H1 (cell line): Measurements from ENCODE around the gene MRGPRE. TPM values are rescaled to one million over a fixed set of nuclear protein-coding genes. Genes with fewer than 3 reads are reported as not detected.

Source experiments
- ATF3 ChIP-seq: IDR thresholded peaks from 2 replicates; pipeline ENCODE4 v1.6.1; 2011; ENCODE audit warnings: low read depth, mild to moderate bottlenecking, low read length; ENCODE audit not compliant: insufficient read depth
- CBX8 ChIP-seq: fragments of 300-800, 300-1000 bp; sonication (generic); IDR thresholded peaks from 2 replicates; pipeline ENCODE4 v1.7.1; 2016; ENCODE audit warnings: low read depth, low read length, borderline replicate concordance
- CHD1 ChIP-seq: IDR thresholded peaks from 2 replicates; pipeline ENCODE4 v1.6.1; 2012; ENCODE audit warnings: low read depth, low read length, improper control_type of control experiment
- CHD7 ChIP-seq: fragments of 300-600 bp; sonication (generic); IDR thresholded peaks from 2 replicates; pipeline ENCODE4 v1.7.1; 2012; ENCODE audit warnings: low read length, moderate library complexity, mild to moderate bottlenecking, inconsistent platforms; ENCODE audit not compliant: insufficient replicate concordance
- SIN3A ChIP-seq, 2 experiments: IDR thresholded peaks in 1 of 2; conservative IDR thresholded peaks in 1 of 2; 2 replicates each; pipeline ENCODE4 v1.6.1; 2011 to 2012; ENCODE audit warnings: low read length in 2 of 2, improper control_type of control experiment in 1 of 2, low read depth in 1 of 2, mild to moderate bottlenecking in 1 of 2
- SRF ChIP-seq: IDR thresholded peaks from 2 replicates; pipeline ENCODE4 v1.6.1; 2011; ENCODE audit warnings: mild to moderate bottlenecking, low read depth, low read length, moderate library complexity
- TAF7 ChIP-seq: optimal IDR thresholded peaks from 2 replicates; pipeline ENCODE3; 2011; ENCODE audit warnings: low read depth, mild to moderate bottlenecking, inconsistent platforms, low read length, moderate library complexity, borderline replicate concordance
- YY1 ChIP-seq: IDR thresholded peaks from 2 replicates; pipeline ENCODE4 v1.6.1; 2011; ENCODE audit warnings: low read depth, mild to moderate bottlenecking, low read length
- polyA plus RNA-seq, 7 experiments: library from polyadenylated mRNA; depleted of rRNA in 3 of 7; stranded (reverse) in 5 of 7; unstranded in 2 of 7; fragments of >200 nt in 5 of 7; fragments of 200-250 nt in 2 of 7; gene quantifications; 1 replicate in 5 of 7; 2 replicates in 1 of 7; 4 replicates in 1 of 7; pipeline versions ENCODE4 v1.2.1 to v1.2.3, GENCODE V29; 2011 to 2013; ENCODE audit warnings: missing spikeins in 2 of 7, mixed read lengths in 2 of 7
- total RNA-seq: library from RNA; stranded (reverse); fragmentation: NEBNext Ultra II Directional; extraction: Animal tissue kit (Norgen Biotek cat#: 25700); gene quantifications from 2 replicates; pipeline ENCODE4 v1.2.1, GENCODE V29; 2021

Gene MRGPRE
- total and polyA plus RNA-seq, 2 of the 8 experiments (the other 6 are each of a cell fraction or from before 2014, with no cell fraction given): not detected

- TF ChIP-seq CHD7 (no peak), ATF3 (no peak), SRF (no peak), TAF7 (no peak), SIN3A (conservative IDR thresholded peaks at IDR 0.05 in 1 of 2, IDR thresholded peaks at IDR 0.05 in 1 of 2; ENCODE audit: low read depth in 1 of 2, low read length in 2 of 2) (no peak), YY1 (no peak), CHD1 (no peak), CBX8 (no peak)
Observed at GRCh38 chr11:3202305-3202704, 29.9 kb downstream of the MRGPRE start (continued).
